HUES6 (cell line): ENCODE measurements around the gene CORO2B.

Experiments
- H3K27ac ChIP-seq: 2 replicates; pipeline ENCODE4 v1.7.0; 2013; ENCODE audit warnings: low read depth, mild to moderate bottlenecking, low read length, inconsistent platforms
- H3K27me3 ChIP-seq: 2 replicates; pipeline ENCODE4 v1.6.1; 2013; ENCODE audit warnings: low read length; ENCODE audit not compliant: control insufficient read depth, insufficient read depth
- H3K36me3 ChIP-seq: 2 replicates; pipeline ENCODE4 v1.6.1; 2013; ENCODE audit warnings: low read length; ENCODE audit not compliant: control insufficient read depth, insufficient read depth
- H3K4me1 ChIP-seq: 2 replicates; pipeline ENCODE4 v1.6.1; 2013; ENCODE audit warnings: low read length; ENCODE audit not compliant: control insufficient read depth, insufficient read depth
- H3K4me3 ChIP-seq: 2 replicates; pipeline ENCODE4 v1.5.1; 2013; ENCODE audit warnings: low read depth, low read length
- H3K9ac ChIP-seq: one replicate; pipeline ENCODE4 v1.6.1; 2013; ENCODE audit warnings: mild to moderate bottlenecking, low read length
- H3K9me3 ChIP-seq: 2 replicates; pipeline ENCODE4 v1.6.1; 2013; ENCODE audit warnings: low read depth, low read length; ENCODE audit not compliant: control insufficient read depth, insufficient read depth

The CORO2B gene

GRCh38 chr15:68594533-68595259 lies 15.9 kb downstream of the CORO2B start:
- no peak overlapping the region for H3K27ac ChIP-seq
- no peaks in the 10 kb centered on the region for H3K9me3 ChIP-seq
- no peak overlapping the region for H3K9ac ChIP-seq
- no peaks in the 10 kb centered on the region for H3K27me3 ChIP-seq
- H3K4me3 ChIP-seq: no peak overlapping the region
- H3K4me1 ChIP-seq: peaks cover 33% of the 10 kb centered on the region
- no peaks in the 10 kb centered on the region for H3K36me3 ChIP-seq

GRCh38 chr15:68595260-68595564 lies 16.4 kb downstream of the CORO2B start:
- no peak overlapping the region for H3K27ac ChIP-seq
- no peak overlapping the region for H3K4me3 ChIP-seq
- no peaks in the 10 kb centered on the region for H3K27me3 ChIP-seq
- H3K9me3 ChIP-seq: no peaks in the 10 kb centered on the region
- peaks cover 33% of the 10 kb centered on the region for H3K4me1 ChIP-seq
- no peak overlapping the region for H3K9ac ChIP-seq
- no peaks in the 10 kb centered on the region for H3K36me3 ChIP-seq

- Histone ChIP-seq H3K27me3 (no peaks in the 10 kb centered on the region), H3K9ac (no peak overlapping the region), H3K4me1 (peaks cover 36% of the 10 kb centered on the region), H3K36me3 (no peaks in the 10 kb centered on the region), H3K9me3 (no peaks in the 10 kb centered on the region), H3K4me3 (no peak overlapping the region), H3K27ac (no peak overlapping the region)
Measured at GRCh38 chr15:68595761-68596160, 17.0 kb downstream of the CORO2B start.

- Histone ChIP-seq H3K36me3 (no peaks in the 10 kb centered on the region), H3K9ac (no peak overlapping the region), H3K27ac (no peak overlapping the region), H3K4me3 (no peak overlapping the region), H3K27me3 (no peaks in the 10 kb centered on the region), H3K4me1 (peaks cover 46% of the 10 kb centered on the region), H3K9me3 (no peaks in the 10 kb centered on the region)
Measured at GRCh38 chr15:68596691-68597090, 17.9 kb downstream of the CORO2B start.

GRCh38 chr15:68597581-68597980 lies 18.8 kb downstream of the CORO2B start:
- Histone ChIP-seq H3K27me3 (peaks cover 2% of the 10 kb centered on the region; the same call in 1 of the 2 replicates), H3K9me3 (no peaks in the 10 kb centered on the region), H3K4me1 (peaks cover 53% of the 10 kb centered on the region), H3K27ac (no peak overlapping the region), H3K9ac (no peak overlapping the region), H3K4me3 (no peak overlapping the region), H3K36me3 (no peaks in the 10 kb centered on the region)

- H3K27ac ChIP-seq: 0 out of 2 replicates have a peak overlapping the region, but pooled peaks have one; percentile 16
- H3K4me1 ChIP-seq: peaks cover 55% of the 10 kb centered on the region
- H3K36me3 ChIP-seq: no peaks in the 10 kb centered on the region
- no peaks in the 10 kb centered on the region for H3K9me3 ChIP-seq
- peaks cover 4% of the 10 kb centered on the region; the same call in 1 of the 2 replicates for H3K27me3 ChIP-seq
- H3K4me3 ChIP-seq: no peak overlapping the region
- no peak overlapping the region for H3K9ac ChIP-seq
Measured at GRCh38 chr15:68598171-68599152, 19.7 kb downstream of the CORO2B start.

- no peaks in the 10 kb centered on the region for H3K36me3 ChIP-seq
- no peaks in the 10 kb centered on the region for H3K9me3 ChIP-seq
- peaks cover 4% of the 10 kb centered on the region for H3K27me3 ChIP-seq
- no peak overlapping the region for H3K4me3 ChIP-seq
- no peak overlapping the region for H3K9ac ChIP-seq
- no peak overlapping the region for H3K27ac ChIP-seq
- H3K4me1 ChIP-seq: peaks cover 55% of the 10 kb centered on the region
Measured at GRCh38 chr15:68599153-68599545, 20.4 kb downstream of the CORO2B start.

- Histone ChIP-seq H3K9me3 (no peaks in the 10 kb centered on the region), H3K27ac (no peak overlapping the region), H3K4me3 (0 out of 2 replicates have a peak overlapping the region, but pooled peaks have one; percentile 12)
Measured at GRCh38 chr15:68599560-68600071, 20.8 kb downstream of the CORO2B start.

GRCh38 chr15:68601206-68602197 lies 22.7 kb downstream of the CORO2B start:
- Histone ChIP-seq H3K9me3 (no peaks in the 10 kb centered on the region), H3K36me3 (no peaks in the 10 kb centered on the region), H3K27me3 (peaks cover 4% of the 10 kb centered on the region), H3K4me3 (no peak overlapping the region), H3K9ac (no peak overlapping the region), H3K4me1 (peaks cover 50% of the 10 kb centered on the region), H3K27ac (no peak overlapping the region)

More at GRCh38 chr15:68599560-68600071, 20.8 kb downstream of the CORO2B start:
- no peak overlapping the region for H3K9ac ChIP-seq
- H3K4me1 ChIP-seq: peaks cover 55% of the 10 kb centered on the region
- peaks cover 4% of the 10 kb centered on the region for H3K27me3 ChIP-seq
- H3K36me3 ChIP-seq: no peaks in the 10 kb centered on the region

- Histone ChIP-seq H3K9ac (no peak overlapping the region), H3K4me1 (peaks cover 50% of the 10 kb centered on the region)
Measured at GRCh38 chr15:68602459-68603215, 23.8 kb downstream of the CORO2B start.

More at GRCh38 chr15:68602459-68603215, 23.8 kb downstream of the CORO2B start:
- Histone ChIP-seq H3K4me3 (no peak overlapping the region), H3K9me3 (no peaks in the 10 kb centered on the region), H3K36me3 (no peaks in the 10 kb centered on the region), H3K27ac (no peak overlapping the region), H3K27me3 (peaks cover 4% of the 10 kb centered on the region)
